Panc1 (cell line): ENCODE measurements around the gene ZNF629. TPM values are rescaled to one million over a fixed set of nuclear protein-coding genes. Genes with fewer than 3 reads are reported as not detected.

ENCODE experiments used
- ATAC-seq: fragments of 200-7000 bp; cut with Tn5 transposase; 2 replicates; pipeline ENCODE4 v1.9.1; 2020; ENCODE audit warnings: mild to moderate bottlenecking, moderate library complexity
- BruUV-seq: library from RNA; stranded (reverse); fragments of 400-500 nt; replicated peaks from 2 replicates; lab custom pipeline; 2021; lab: Mats Ljungman, UMichigan
- CTCF ChIA-PET: fragments of 300-600 bp; sonication (Branson Sonifier 250); formaldehyde crosslinking; loops from one replicate; lab custom pipeline; 2022; ENCODE audit warnings: antibody characterized with exemption; lab: Charles Lee
- POLR2A ChIA-PET: fragments of 300-600 bp; sonication (Branson Sonifier 250); formaldehyde crosslinking; loops from one replicate; lab custom pipeline; 2022; ENCODE audit warnings: antibody characterized with exemption; lab: Charles Lee
- DNase-seq: peaks from one replicate; pipeline ENCODE4 v3.0.0-alpha.2; 2010; ENCODE audit warnings: low read depth, low spot score
- H3K27ac ChIP-seq: 2 replicates; pipeline ENCODE4 v1.5.1; 2011; ENCODE audit warnings: mild to moderate bottlenecking, low read length, inconsistent platforms
- H3K27me3 ChIP-seq: fragments of 200-500 bp; sonication (Bioruptor generic); 2 replicates; pipeline ENCODE4 v1.6.0; 2014; ENCODE audit warnings: low read length, inconsistent platforms; ENCODE audit not compliant: control insufficient read depth, insufficient read depth
- H3K36me3 ChIP-seq: fragments of 200-500 bp; sonication (Bioruptor generic); 2 replicates; pipeline ENCODE4 v1.5.1; 2014; ENCODE audit warnings: inconsistent platforms, mild to moderate bottlenecking, low read length, moderate library complexity; ENCODE audit not compliant: control insufficient read depth, insufficient read depth
- H3K4me1 ChIP-seq: 2 replicates; pipeline ENCODE4 v1.5.1; 2011; ENCODE audit warnings: inconsistent platforms, mild to moderate bottlenecking, low read length, moderate library complexity; ENCODE audit not compliant: control insufficient read depth, insufficient read depth
- H3K4me3 ChIP-seq, 2 experiments: 2 replicates each; pipeline ENCODE4 v1.5.1; 2011 to 2012; ENCODE audit warnings: low read depth in 2 of 2, low read length in 2 of 2, mild to moderate bottlenecking in 2 of 2, inconsistent platforms in 1 of 2, moderate library complexity in 1 of 2
- H3K9me3 ChIP-seq: fragments of 200-500 bp; sonication (Bioruptor generic); 2 replicates; pipeline ENCODE4 v1.5.1; 2014; ENCODE audit warnings: low read depth, mild to moderate bottlenecking, inconsistent platforms, low read length, moderate library complexity; ENCODE audit not compliant: control insufficient read depth, insufficient read depth
- CTCF ChIP-seq: fragments of 450-650 bp; IDR thresholded peaks from 2 replicates; pipeline ENCODE4 v1.5.1; 2017; ENCODE audit warnings: mild to moderate bottlenecking
- POLR2AphosphoS5 ChIP-seq: IDR thresholded peaks from 2 replicates; pipeline ENCODE4 v1.6.1; 2012; ENCODE audit warnings: mild to moderate bottlenecking, low read depth, low read length, moderate library complexity
- SIN3A ChIP-seq: IDR thresholded peaks from 2 replicates; pipeline ENCODE4 v1.6.1; 2012; ENCODE audit warnings: low read depth, mild to moderate bottlenecking, low read length, moderate library complexity, borderline replicate concordance; ENCODE audit not compliant: insufficient read depth
- TCF7L2 ChIP-seq: IDR thresholded peaks from 2 replicates; pipeline ENCODE4 v1.6.1; 2011; ENCODE audit warnings: mild to moderate bottlenecking, low read depth, low read length, inconsistent platforms
- in situ Hi-C: cut with HindIII; loops from 2 replicates; pipeline ENCODE4 v1.10.0; 2016; ENCODE audit warnings: low sequenced_read_pairs, low pct_unique_long_range_greater_than_20kb
- intact Hi-C: fragments of 100-400 bp; cut with micrococcal nuclease; formaldehyde crosslinking; loops from one replicate; pipeline ENCODE4 v1.10.0; 2022; ENCODE audit not compliant: unreplicated experiment
- total RNA-seq: library from RNA; stranded (reverse); gene quantifications from one replicate; pipeline ENCODE4 v1.2.1, GENCODE V29; 2021; ENCODE audit not compliant: unreplicated experiment
- TF ChIP-seq, protein P1 (sequence below), 2 experiments: IDR thresholded peaks; 2 replicates each; pipeline ENCODE4 v1.6.1; 2011 to 2012; ENCODE audit warnings: low read depth in 2 of 2, control low read depth in 1 of 2, low read length in 1 of 2, mild to moderate bottlenecking in 1 of 2, moderate library complexity in 1 of 2; ENCODE audit not compliant: insufficient read depth in 1 of 2

The ZNF629 gene
- total RNA-seq, 1 experiment from 2014 or later, result 19.2 TPM

GRCh38 chr16:30771726-30772125, 15.3 kb downstream of the ZNF629 start:
- Histone ChIP-seq H3K4me3 (no peak overlapping the region), H3K36me3 (peaks cover 8% of the 10 kb centered on the region; the same call in 1 of the 2 replicates), H3K9me3 (no peaks in the 10 kb centered on the region), H3K4me1 (peaks cover 9% of the 10 kb centered on the region), H3K27ac (no peak overlapping the region), H3K27me3 (no peaks in the 10 kb centered on the region)
- ChIA-PET POLR2A (no interaction called here), CTCF (no interaction called here)
- no peak for TF ChIP-seq TCF7L2
- TF ChIP-seq SIN3A, result no peak
- no peak for TF ChIP-seq POLR2AphosphoS5
- TF ChIP-seq, protein P1, sequence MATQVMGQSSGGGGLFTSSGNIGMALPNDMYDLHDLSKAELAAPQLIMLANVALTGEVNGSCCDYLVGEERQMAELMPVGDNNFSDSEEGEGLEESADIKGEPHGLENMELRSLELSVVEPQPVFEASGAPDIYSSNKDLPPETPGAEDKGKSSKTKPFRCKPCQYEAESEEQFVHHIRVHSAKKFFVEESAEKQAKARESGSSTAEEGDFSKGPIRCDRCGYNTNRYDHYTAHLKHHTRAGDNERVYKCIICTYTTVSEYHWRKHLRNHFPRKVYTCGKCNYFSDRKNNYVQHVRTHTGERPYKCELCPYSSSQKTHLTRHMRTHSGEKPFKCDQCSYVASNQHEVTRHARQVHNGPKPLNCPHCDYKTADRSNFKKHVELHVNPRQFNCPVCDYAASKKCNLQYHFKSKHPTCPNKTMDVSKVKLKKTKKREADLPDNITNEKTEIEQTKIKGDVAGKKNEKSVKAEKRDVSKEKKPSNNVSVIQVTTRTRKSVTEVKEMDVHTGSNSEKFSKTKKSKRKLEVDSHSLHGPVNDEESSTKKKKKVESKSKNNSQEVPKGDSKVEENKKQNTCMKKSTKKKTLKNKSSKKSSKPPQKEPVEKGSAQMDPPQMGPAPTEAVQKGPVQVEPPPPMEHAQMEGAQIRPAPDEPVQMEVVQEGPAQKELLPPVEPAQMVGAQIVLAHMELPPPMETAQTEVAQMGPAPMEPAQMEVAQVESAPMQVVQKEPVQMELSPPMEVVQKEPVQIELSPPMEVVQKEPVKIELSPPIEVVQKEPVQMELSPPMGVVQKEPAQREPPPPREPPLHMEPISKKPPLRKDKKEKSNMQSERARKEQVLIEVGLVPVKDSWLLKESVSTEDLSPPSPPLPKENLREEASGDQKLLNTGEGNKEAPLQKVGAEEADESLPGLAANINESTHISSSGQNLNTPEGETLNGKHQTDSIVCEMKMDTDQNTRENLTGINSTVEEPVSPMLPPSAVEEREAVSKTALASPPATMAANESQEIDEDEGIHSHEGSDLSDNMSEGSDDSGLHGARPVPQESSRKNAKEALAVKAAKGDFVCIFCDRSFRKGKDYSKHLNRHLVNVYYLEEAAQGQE (IDR thresholded peaks at IDR 0.05; ENCODE audit: insufficient read depth in 1 of 2, low read depth in 2 of 2, low read length in 1 of 2), result no peak
- no peak for TF ChIP-seq CTCF
- intact Hi-C loops, result no loop called here
- DNase-seq, result no peak
- BruUV-seq, result no TSS peak
- in situ Hi-C loops, result no loop called here
- no peak for ATAC-seq

- Histone ChIP-seq H3K27ac (no peak overlapping the region), H3K9me3 (no peaks in the 10 kb centered on the region), H3K27me3 (no peaks in the 10 kb centered on the region), H3K36me3 (peaks cover 17% of the 10 kb centered on the region), H3K4me1 (peaks cover 1% of the 10 kb centered on the region; the same call in 1 of the 2 replicates), H3K4me3 (no peak overlapping the region)
- ATAC-seq (no peak), DNase-seq (no peak)
- TF ChIP-seq, protein P1 (IDR thresholded peaks at IDR 0.05; ENCODE audit: insufficient read depth in 1 of 2, low read depth in 2 of 2, low read length in 1 of 2), result no peak
- TF ChIP-seq POLR2AphosphoS5 (no peak), SIN3A (no peak), CTCF (no peak), TCF7L2 (no peak)
- BruUV-seq, result no TSS peak
- intact Hi-C loops (no loop called here), in situ Hi-C loops (no loop called here)
- ChIA-PET CTCF (no interaction called here), POLR2A (no interaction called here)
Measured at GRCh38 chr16:30769379-30770089, 17.5 kb downstream of the ZNF629 start.
